Right atrium auricular region (tissue), 2 donors: Measurements from ENCODE around the gene MGAT5B. TPM values are rescaled to one million over a fixed set of nuclear protein-coding genes. Genes with fewer than 3 reads are reported as not detected.

Experiments used
- DNase-seq: peaks from one replicate; pipeline ENCODE4 v3.0.0-alpha.2; 2019; ENCODE audit warnings: low spot score
- H3K27ac ChIP-seq, 2 donors: fragments of 200-600 bp; sonication (generic); 1 replicate in 1 of 2; 2 replicates in 1 of 2; pipeline ENCODE4 v1.5.1; 2016 to 2019
- H3K27me3 ChIP-seq, 2 donors: fragments of 200-600 bp; sonication (generic); one replicate each; pipeline versions ENCODE4 v1.5.1 to v1.6.0; 2017 to 2019
- H3K36me3 ChIP-seq: fragments of 200-600 bp; sonication (generic); one replicate; pipeline ENCODE4 v1.5.1; 2016
- H3K4me1 ChIP-seq, 2 donors: fragments of 200-600 bp; sonication (generic); one replicate each; pipeline versions ENCODE4 v1.5.1 to v1.6.0; 2017 to 2019
- H3K4me3 ChIP-seq, 2 donors: fragments of 200-600 bp; sonication (generic); 1 replicate in 1 of 2; 2 replicates in 1 of 2; pipeline ENCODE4 v1.5.1; 2017 to 2019; ENCODE audit warnings: mild to moderate bottlenecking in 1 of 2, moderate library complexity in 1 of 2
- H3K9me3 ChIP-seq, 2 donors: fragments of 200-600 bp; sonication (generic); one replicate each; pipeline ENCODE4 v1.5.1; 2019
- total RNA-seq, 2 donors: library from RNA; depleted of rRNA; stranded (reverse); fragments of >200 nt; gene quantifications; one replicate each; pipeline ENCODE4 v1.1.0, GENCODE V29; 2016
- TF ChIP-seq, protein P1 (sequence below), 2 donors: fragments of 200-600 bp; sonication (generic); IDR thresholded peaks; one replicate each; pipeline ENCODE4 v1.5.1; 2019; ENCODE audit warnings: antibody characterized with exemption in 2 of 2

MGAT5B gene
- total RNA-seq, 2 donors from 2014 or later, result not detected

- TF ChIP-seq, protein P1, sequence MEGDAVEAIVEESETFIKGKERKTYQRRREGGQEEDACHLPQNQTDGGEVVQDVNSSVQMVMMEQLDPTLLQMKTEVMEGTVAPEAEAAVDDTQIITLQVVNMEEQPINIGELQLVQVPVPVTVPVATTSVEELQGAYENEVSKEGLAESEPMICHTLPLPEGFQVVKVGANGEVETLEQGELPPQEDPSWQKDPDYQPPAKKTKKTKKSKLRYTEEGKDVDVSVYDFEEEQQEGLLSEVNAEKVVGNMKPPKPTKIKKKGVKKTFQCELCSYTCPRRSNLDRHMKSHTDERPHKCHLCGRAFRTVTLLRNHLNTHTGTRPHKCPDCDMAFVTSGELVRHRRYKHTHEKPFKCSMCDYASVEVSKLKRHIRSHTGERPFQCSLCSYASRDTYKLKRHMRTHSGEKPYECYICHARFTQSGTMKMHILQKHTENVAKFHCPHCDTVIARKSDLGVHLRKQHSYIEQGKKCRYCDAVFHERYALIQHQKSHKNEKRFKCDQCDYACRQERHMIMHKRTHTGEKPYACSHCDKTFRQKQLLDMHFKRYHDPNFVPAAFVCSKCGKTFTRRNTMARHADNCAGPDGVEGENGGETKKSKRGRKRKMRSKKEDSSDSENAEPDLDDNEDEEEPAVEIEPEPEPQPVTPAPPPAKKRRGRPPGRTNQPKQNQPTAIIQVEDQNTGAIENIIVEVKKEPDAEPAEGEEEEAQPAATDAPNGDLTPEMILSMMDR (IDR thresholded peaks at IDR 0.05), result no peak
- H3K9me3 ChIP-seq, result no peaks in the 10 kb centered on the region
- H3K4me1 ChIP-seq, result no peaks in the 10 kb centered on the region
- H3K4me3 ChIP-seq, result no peak overlapping the region
- no peaks in the 10 kb centered on the region for H3K27me3 ChIP-seq
- no peak for DNase-seq
- no peaks in the 10 kb centered on the region for H3K36me3 ChIP-seq
- H3K27ac ChIP-seq, result no peak overlapping the region
Observed at GRCh38 chr17:76918811-76919210, 50.6 kb downstream of the MGAT5B start.

GRCh38 chr17:76920364-76921139, 52.3 kb downstream of the MGAT5B start:
- Histone ChIP-seq H3K27ac (no peak overlapping the region), H3K27me3 (no peaks in the 10 kb centered on the region), H3K4me1 (no peaks in the 10 kb centered on the region), H3K9me3 (no peaks in the 10 kb centered on the region), H3K4me3 (no peak overlapping the region), H3K36me3 (no peaks in the 10 kb centered on the region)
- DNase-seq, result no peak
- TF ChIP-seq, protein P1 (IDR thresholded peaks at IDR 0.05), result no peak

- H3K27ac ChIP-seq, result no peak overlapping the region
- H3K9me3 ChIP-seq, result no peaks in the 10 kb centered on the region
- no peaks in the 10 kb centered on the region for H3K4me1 ChIP-seq
- TF ChIP-seq, protein P1 (IDR thresholded peaks at IDR 0.05), result no peak
- H3K27me3 ChIP-seq, result no peaks in the 10 kb centered on the region
- DNase-seq, result no peak
- H3K4me3 ChIP-seq, result no peak overlapping the region
- H3K36me3 ChIP-seq, result no peaks in the 10 kb centered on the region
Observed at GRCh38 chr17:76921340-76922036, 53.3 kb downstream of the MGAT5B start.

DNA sequence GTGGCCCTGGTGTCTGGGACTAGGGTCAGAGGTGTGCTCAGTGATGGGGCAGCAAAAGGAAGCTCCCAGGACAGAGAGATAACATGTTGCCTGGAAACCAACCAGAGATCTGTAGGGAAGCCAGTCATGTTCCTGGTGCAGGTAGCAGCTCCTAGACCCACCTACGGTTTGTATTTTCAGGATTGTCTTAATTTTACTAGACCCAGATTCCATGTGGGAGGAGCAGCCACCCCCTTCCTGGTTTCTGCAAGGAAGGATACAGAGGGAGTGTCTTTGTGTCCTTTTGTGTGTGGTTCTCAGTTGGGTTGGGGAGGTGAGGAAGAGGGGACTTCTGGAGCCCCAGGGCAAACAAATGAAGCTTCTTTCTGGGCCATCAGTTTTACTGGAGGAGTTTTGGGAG, 53.9 kb downstream of the MGAT5B start:
- H3K27me3 ChIP-seq, result no peaks in the 10 kb centered on the region
- DNase-seq, result no peak

DNA sequence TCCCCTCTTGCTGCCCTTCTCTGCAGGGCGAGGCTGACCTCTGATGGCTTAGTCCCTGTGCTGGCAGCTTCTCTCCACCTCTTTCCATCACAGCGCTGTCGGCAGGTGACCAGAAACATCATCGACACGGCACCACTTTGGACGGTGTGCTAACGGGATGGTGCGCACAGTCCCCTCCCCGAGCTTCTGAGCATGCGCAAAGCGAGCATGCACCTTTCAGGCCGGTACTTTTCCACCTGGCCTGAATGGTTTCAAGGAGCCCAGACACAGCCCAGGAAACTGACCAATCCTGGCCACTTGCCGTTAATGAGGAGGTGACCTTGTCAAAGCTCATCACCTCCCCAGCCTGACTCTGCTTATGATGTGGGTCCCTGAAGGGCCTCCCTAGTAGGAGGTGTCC, 54.8 kb downstream of the MGAT5B start:
- H3K27me3 ChIP-seq, result no peaks in the 10 kb centered on the region
- H3K36me3 ChIP-seq, result no peaks in the 10 kb centered on the region
- DNase-seq, result no peak
- H3K27ac ChIP-seq, result no peak overlapping the region
- no peaks in the 10 kb centered on the region for H3K4me1 ChIP-seq
- H3K9me3 ChIP-seq, result no peaks in the 10 kb centered on the region
- H3K4me3 ChIP-seq, result no peak overlapping the region
- TF ChIP-seq, protein P1 (IDR thresholded peaks at IDR 0.05), result no peak

More for the DNA sequence above, 53.9 kb downstream of the MGAT5B start:
- H3K36me3 ChIP-seq, result no peaks in the 10 kb centered on the region
- no peaks in the 10 kb centered on the region for H3K9me3 ChIP-seq
- no peak overlapping the region for H3K4me3 ChIP-seq
- TF ChIP-seq, protein P1 (IDR thresholded peaks at IDR 0.05), result no peak
- no peak overlapping the region for H3K27ac ChIP-seq
- H3K4me1 ChIP-seq, result no peaks in the 10 kb centered on the region
